Epithelial cell of prostate (primary cell): ENCODE data around the gene KIF1C.
A peak's percentile ranks its signal among the peaks of the same experiment; 100 is the strongest.

ENCODE experiments used
- DNase-seq: peaks from one replicate; pipeline ENCODE4 v3.0.0-alpha.2; 2011; ENCODE audit warnings: low read depth, low spot score
- H3K27ac ChIP-seq: fragments of 450-650 bp; 2 replicates; pipeline ENCODE4 v1.5.1; 2017; ENCODE audit warnings: mild to moderate bottlenecking

KIF1C gene

GRCh38 chr17:4968486-4969046 lies 29.2 kb upstream of the KIF1C start:
- no peak for DNase-seq
- peak overlapping the region; percentile 97 for H3K27ac ChIP-seq

GRCh38 chr17:4969047-4969550 lies 28.7 kb upstream of the KIF1C start:
- DNase-seq = peak; percentile 66
- peak overlapping the region; percentile 97 for H3K27ac ChIP-seq

GRCh38 chr17:4969551-4970173 lies 28.1 kb upstream of the KIF1C start:
- H3K27ac ChIP-seq = peak overlapping the region; percentile 97
- DNase-seq = no peak

- DNase-seq = no peak
- peak overlapping the region; percentile 97 for H3K27ac ChIP-seq
Observed at GRCh38 chr17:4970273-4970672, 27.5 kb upstream of the KIF1C start.

GRCh38 chr17:4971826-4972225 lies 25.9 kb upstream of the KIF1C start:
- H3K27ac ChIP-seq = no peak overlapping the region
- no peak for DNase-seq

- H3K27ac ChIP-seq = no peak overlapping the region
- DNase-seq = no peak
Observed at GRCh38 chr17:4972322-4972721, 25.4 kb upstream of the KIF1C start.

GRCh38 chr17:4972752-4973151 lies 25.0 kb upstream of the KIF1C start:
- H3K27ac ChIP-seq = no peak overlapping the region
- no peak for DNase-seq

- no peak for DNase-seq
- H3K27ac ChIP-seq = no peak overlapping the region
Observed at GRCh38 chr17:4973256-4974114, 24.3 kb upstream of the KIF1C start.

GRCh38 chr17:4974115-4974670 lies 23.6 kb upstream of the KIF1C start:
- DNase-seq = no peak
- H3K27ac ChIP-seq = no peak overlapping the region

GRCh38 chr17:4978726-4979125 lies 19.0 kb upstream of the KIF1C start:
- H3K27ac ChIP-seq = no peak overlapping the region
- no peak for DNase-seq

- H3K27ac ChIP-seq = no peak overlapping the region
- DNase-seq = no peak
Observed at GRCh38 chr17:4980644-4981216, 17.0 kb upstream of the KIF1C start.

GRCh38 chr17:4982305-4982704 lies 15.4 kb upstream of the KIF1C start:
- H3K27ac ChIP-seq = no peak overlapping the region
- no peak for DNase-seq

GRCh38 chr17:4986403-4986802 lies 11.3 kb upstream of the KIF1C start:
- H3K27ac ChIP-seq = peak overlapping the region; percentile 82
- DNase-seq = no peak

GRCh38 chr17:4986951-4987766 lies 10.6 kb upstream of the KIF1C start, which contains the start of gene CAMTA2:
CAMTA2 (minus strand) TSS chr17:4987675; CDS start chr17:4986222, 1,453 bp downstream.
- DNase-seq = no peak
- peak within 1 kb of the TSS; percentile 82 for H3K27ac ChIP-seq

GRCh38 chr17:4987767-4988567 lies 9.8 kb upstream of the KIF1C start:
- peak overlapping the region; percentile 82 for H3K27ac ChIP-seq
- no peak for DNase-seq

- DNase-seq = no peak
- H3K27ac ChIP-seq = no peak overlapping the region
Observed at GRCh38 chr17:4994081-4994595, 3.6 kb upstream of the KIF1C start.

- no peak for DNase-seq
- peak overlapping the region; percentile 71 for H3K27ac ChIP-seq
Observed at GRCh38 chr17:4998027-4998731, 429 bp downstream of the KIF1C start.
